IPS-20b (cell line): ENCODE data around the gene SEPTIN2.
"Not testable (repeated sequence)": the region's sequence is repeated elsewhere in the genome, so short reads cannot be mapped to it uniquely, and the experiment has no call there.

Experiments used
- H3K27ac ChIP-seq: one replicate; pipeline ENCODE4 v1.5.1; 2013; ENCODE audit warnings: low read length
- H3K27me3 ChIP-seq: 2 replicates; pipeline ENCODE4 v1.6.1; 2013; ENCODE audit warnings: mild to moderate bottlenecking, low read length, inconsistent platforms; ENCODE audit not compliant: insufficient read depth
- H3K36me3 ChIP-seq: 2 replicates; pipeline ENCODE4 v1.6.1; 2013; ENCODE audit warnings: low read depth, mild to moderate bottlenecking, inconsistent platforms, low read length, moderate library complexity; ENCODE audit not compliant: insufficient read depth
- H3K4me1 ChIP-seq: 2 replicates; pipeline ENCODE4 v1.6.1; 2013; ENCODE audit warnings: mild to moderate bottlenecking, control low read depth, inconsistent platforms, low read length, moderate library complexity; ENCODE audit not compliant: insufficient read depth
- H3K4me3 ChIP-seq: 2 replicates; pipeline ENCODE4 v1.5.1; 2013; ENCODE audit warnings: mild to moderate bottlenecking, low read length, inconsistent platforms
- H3K9ac ChIP-seq: 2 replicates; pipeline ENCODE4 v1.6.1; 2013; ENCODE audit warnings: low read depth, mild to moderate bottlenecking, inconsistent platforms, low read length, moderate library complexity
- H3K9me3 ChIP-seq: 2 replicates; pipeline ENCODE4 v1.6.1; 2013; ENCODE audit warnings: mild to moderate bottlenecking, low read depth, low read length, inconsistent platforms; ENCODE audit not compliant: insufficient read depth

The SEPTIN2 gene

GRCh38 chr2:241356871-241357260 lies 41.1 kb downstream of the SEPTIN2 start:
- Histone ChIP-seq H3K9me3 (no peaks in the 10 kb centered on the region), H3K4me1 (peaks cover 14% of the 10 kb centered on the region), H3K4me3 (peak overlapping the region; percentile 79), H3K27me3 (no peaks in the 10 kb centered on the region), H3K27ac (no peak overlapping the region), H3K9ac (peak overlapping the region; percentile 81), H3K36me3 (peaks cover 28% of the 10 kb centered on the region)

- no peak overlapping the region for H3K9ac ChIP-seq
- H3K4me3 ChIP-seq: no peak overlapping the region
- H3K9me3 ChIP-seq: no peaks in the 10 kb centered on the region
- no peak overlapping the region for H3K27ac ChIP-seq
- H3K4me1 ChIP-seq: peaks cover 14% of the 10 kb centered on the region
- no peaks in the 10 kb centered on the region for H3K27me3 ChIP-seq
- H3K36me3 ChIP-seq: peaks cover 21% of the 10 kb centered on the region
Measured at GRCh38 chr2:241357531-241357930, 41.8 kb downstream of the SEPTIN2 start.

DNA sequence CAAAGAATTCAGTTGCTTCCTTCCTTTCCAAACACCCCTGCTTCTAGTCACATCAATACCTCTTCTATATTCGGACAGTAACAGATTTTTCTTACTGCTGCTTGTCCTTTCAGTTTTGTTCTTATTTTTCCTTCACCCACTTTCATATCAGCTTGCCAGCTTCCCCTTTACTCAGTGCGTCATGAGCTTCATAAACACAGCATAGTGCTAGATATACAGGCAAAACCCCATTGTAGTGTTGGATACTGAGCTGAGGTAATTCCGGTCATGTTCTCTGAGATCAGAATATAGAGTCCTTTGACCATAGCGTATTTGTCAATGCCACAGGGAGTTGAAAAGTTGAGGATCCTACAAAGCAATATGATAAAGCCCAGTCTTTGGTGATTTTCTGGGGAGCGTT lies 42.7 kb downstream of the SEPTIN2 start:
- Histone ChIP-seq H3K27ac (no peak overlapping the region), H3K4me3 (no peak overlapping the region), H3K9ac (no peak overlapping the region)

GRCh38 chr2:241359481-241360045 lies 43.8 kb downstream of the SEPTIN2 start:
- peaks cover 1% of the 10 kb centered on the region; the same call in 1 of the 2 replicates for H3K36me3 ChIP-seq
- H3K4me1 ChIP-seq: peaks cover 12% of the 10 kb centered on the region
- H3K27ac ChIP-seq: no peak overlapping the region
- no peaks in the 10 kb centered on the region for H3K27me3 ChIP-seq
- no peak overlapping the region for H3K4me3 ChIP-seq
- H3K9ac ChIP-seq: no peak overlapping the region
- no peaks in the 10 kb centered on the region for H3K9me3 ChIP-seq

More for the DNA sequence above, 42.7 kb downstream of the SEPTIN2 start:
- Histone ChIP-seq H3K9me3 (no peaks in the 10 kb centered on the region), H3K36me3 (peaks cover 12% of the 10 kb centered on the region), H3K4me1 (peaks cover 14% of the 10 kb centered on the region), H3K27me3 (no peaks in the 10 kb centered on the region)

DNA sequence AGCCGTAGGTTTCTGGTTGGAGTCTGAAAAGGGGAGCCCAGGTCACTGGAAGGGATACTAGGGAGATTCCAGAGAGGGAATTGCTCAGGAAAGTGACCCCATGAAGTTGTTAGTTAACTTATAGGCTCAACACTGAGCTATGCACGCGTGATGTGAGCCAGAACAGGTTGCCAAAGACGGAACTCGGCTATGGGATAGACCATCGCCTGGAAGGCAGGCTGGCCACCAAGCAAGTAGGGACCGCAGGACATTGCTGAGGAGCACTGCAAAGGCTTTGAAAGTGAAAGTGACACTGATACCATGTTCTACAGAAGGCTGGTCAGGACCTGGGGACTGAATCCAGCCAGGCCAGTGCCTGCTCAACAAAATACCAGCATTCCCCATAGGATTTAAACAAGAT lies 47.7 kb downstream of the SEPTIN2 start:
- no peaks in the 10 kb centered on the region for H3K9me3 ChIP-seq
- no peaks in the 10 kb centered on the region for H3K27me3 ChIP-seq
- no peaks in the 10 kb centered on the region for H3K36me3 ChIP-seq
- H3K27ac ChIP-seq: no peak overlapping the region
- no peak overlapping the region for H3K4me3 ChIP-seq
- no peak overlapping the region for H3K9ac ChIP-seq
- peaks cover 21% of the 10 kb centered on the region; the same call in 1 of the 2 replicates for H3K4me1 ChIP-seq

DNA sequence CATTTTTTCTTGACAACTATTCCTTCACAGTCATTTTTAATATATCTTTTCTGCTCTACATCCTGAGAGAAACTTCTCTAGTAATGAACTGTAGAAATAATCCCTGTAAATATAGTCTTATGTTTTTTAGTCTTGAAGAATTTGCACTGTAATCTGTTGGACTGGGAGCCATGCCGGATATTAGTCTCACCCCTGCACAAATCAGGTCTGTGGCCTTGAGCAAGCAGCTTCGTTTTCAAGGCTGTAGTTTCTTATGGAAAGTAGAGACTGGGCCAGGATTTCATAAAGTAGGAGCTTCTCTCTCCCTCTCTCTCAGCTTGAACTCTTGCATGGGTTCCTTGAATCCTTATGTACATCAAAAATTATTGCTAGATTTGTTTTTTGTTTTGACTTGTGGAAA lies 49.1 kb downstream of the SEPTIN2 start:
- Histone ChIP-seq H3K9me3 (no peaks in the 10 kb centered on the region), H3K9ac (no peak overlapping the region), H3K27me3 (no peaks in the 10 kb centered on the region), H3K27ac (no peak overlapping the region), H3K4me3 (no peak overlapping the region), H3K36me3 (no peaks in the 10 kb centered on the region), H3K4me1 (peaks cover 21% of the 10 kb centered on the region; the same call in 1 of the 2 replicates)

DNA sequence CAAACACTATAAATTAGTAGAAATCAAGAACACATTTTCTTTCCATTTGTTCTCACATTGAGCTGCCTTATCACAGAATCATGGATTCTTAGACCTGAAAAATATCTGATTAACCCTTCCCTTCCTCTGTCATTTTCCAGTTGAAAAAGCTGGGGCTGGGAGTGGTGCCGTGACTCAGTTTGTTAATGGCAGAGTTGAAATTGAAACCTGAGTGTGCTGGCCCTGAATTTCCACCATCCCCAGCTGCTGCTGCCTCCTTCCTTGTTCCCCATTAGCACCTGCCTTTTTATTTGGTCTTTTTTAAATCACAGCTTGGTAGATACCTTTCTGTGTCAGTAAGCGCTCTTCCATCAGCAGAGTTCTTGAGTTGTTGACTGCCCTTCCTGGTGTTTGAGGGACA lies 51.0 kb downstream of the SEPTIN2 start:
- H3K36me3 ChIP-seq: no peaks in the 10 kb centered on the region
- peaks cover 21% of the 10 kb centered on the region; the same call in 1 of the 2 replicates for H3K4me1 ChIP-seq
- H3K27ac ChIP-seq: no peak overlapping the region
- H3K27me3 ChIP-seq: no peaks in the 10 kb centered on the region
- H3K4me3 ChIP-seq: no peak overlapping the region
- no peaks in the 10 kb centered on the region for H3K9me3 ChIP-seq
- no peak overlapping the region for H3K9ac ChIP-seq

DNA sequence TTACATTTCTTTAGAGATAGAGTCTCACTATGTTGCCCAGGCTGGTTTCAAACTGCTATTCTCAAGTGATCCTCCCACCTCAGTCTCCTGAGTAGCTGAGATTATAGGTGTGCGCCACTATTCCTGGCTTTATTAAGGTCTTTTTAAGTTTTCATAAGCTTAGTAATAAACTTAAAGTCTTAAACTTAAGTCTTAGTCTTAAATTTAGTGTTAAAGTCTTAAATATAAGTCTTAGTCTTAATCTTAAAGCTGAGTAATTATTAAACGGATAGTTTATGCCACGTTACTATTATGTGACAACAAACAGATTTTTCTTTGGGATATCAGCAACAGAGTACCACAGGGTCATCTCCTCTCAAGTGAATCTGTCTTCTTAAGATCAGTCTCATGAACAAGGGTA lies 52.9 kb downstream of the SEPTIN2 start:
- H3K9me3 ChIP-seq: no peaks in the 10 kb centered on the region
- H3K9ac ChIP-seq: no peak overlapping the region
- H3K27me3 ChIP-seq: no peaks in the 10 kb centered on the region
- H3K36me3 ChIP-seq: no peaks in the 10 kb centered on the region
- no peak overlapping the region for H3K4me3 ChIP-seq
- H3K4me1 ChIP-seq: peaks cover 21% of the 10 kb centered on the region; the same call in 1 of the 2 replicates
- H3K27ac ChIP-seq: no peak overlapping the region

DNA sequence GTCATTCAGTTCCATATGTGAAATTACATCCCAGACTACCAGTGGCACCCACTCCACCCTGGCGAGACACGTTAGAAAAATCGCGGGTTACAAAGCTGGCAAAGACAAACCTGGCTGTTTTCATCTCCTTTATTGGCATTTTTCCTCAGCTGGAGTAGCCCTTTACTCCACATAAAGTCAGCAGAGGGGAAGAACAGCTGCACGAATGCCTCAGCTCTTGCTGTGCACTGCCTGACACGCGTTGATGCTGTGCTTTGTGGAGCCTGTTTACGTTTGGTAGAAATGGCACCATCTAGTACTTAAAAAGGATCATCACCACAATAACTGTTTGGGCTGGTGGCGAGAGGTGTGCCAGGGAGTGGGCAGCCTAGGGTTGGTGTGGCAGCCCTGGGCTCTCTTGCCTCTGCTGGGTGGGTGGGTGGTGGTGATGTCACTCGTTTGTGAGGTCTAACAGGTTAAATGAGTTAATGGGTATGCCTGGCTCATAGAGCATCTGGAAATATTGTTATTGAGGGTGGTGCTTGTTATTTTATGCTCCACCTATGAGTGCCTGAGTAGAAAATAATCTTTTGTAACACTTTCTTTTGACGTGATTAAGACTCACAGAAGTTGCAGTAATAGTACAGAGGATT lies 56.8 kb downstream of the SEPTIN2 start:
- Histone ChIP-seq H3K27ac (no peak overlapping the region), H3K27me3 (no peaks in the 10 kb centered on the region), H3K9me3 (no peaks in the 10 kb centered on the region), H3K36me3 (0 out of 2 replicates have a peak, but pooled peaks cover 9% of the 10 kb centered on the region), H3K4me3 (no peak overlapping the region), H3K4me1 (peaks cover 8% of the 10 kb centered on the region; the same call in 1 of the 2 replicates), H3K9ac (no peak overlapping the region)

- Histone ChIP-seq H3K27me3 (no peaks in the 10 kb centered on the region), H3K9ac (no peak overlapping the region), H3K27ac (no peak overlapping the region), H3K4me1 (no peaks in the 10 kb centered on the region), H3K36me3 (0 out of 2 replicates have a peak, but pooled peaks cover 9% of the 10 kb centered on the region), H3K4me3 (no peak overlapping the region), H3K9me3 (no peaks in the 10 kb centered on the region)
Measured at GRCh38 chr2:241373446-241373845, 57.7 kb downstream of the SEPTIN2 start.

DNA sequence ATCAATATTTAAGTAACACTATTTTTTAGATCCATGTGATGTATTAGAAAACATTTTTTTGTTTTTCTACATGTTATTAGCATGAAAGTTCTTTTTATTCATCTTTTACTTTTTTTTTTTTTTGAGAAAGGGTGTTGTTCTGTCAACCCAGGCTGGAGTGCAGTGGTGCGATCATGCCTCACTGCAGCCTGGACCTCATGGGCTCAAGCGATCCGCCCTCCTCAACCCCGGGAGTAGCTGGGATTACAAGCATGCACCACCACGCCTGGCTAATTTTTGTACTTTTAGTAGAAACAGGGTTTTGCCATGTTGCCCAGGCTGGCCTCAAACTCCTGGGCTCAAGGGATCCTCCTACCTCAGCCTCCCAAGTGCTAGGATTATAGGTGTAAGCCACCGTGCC lies 58.2 kb downstream of the SEPTIN2 start:
- H3K4me3 ChIP-seq, H3K9me3 ChIP-seq, H3K9ac ChIP-seq, H3K27me3 ChIP-seq, H3K4me1 ChIP-seq, H3K27ac ChIP-seq, H3K36me3 ChIP-seq: not testable (repeated sequence)

DNA sequence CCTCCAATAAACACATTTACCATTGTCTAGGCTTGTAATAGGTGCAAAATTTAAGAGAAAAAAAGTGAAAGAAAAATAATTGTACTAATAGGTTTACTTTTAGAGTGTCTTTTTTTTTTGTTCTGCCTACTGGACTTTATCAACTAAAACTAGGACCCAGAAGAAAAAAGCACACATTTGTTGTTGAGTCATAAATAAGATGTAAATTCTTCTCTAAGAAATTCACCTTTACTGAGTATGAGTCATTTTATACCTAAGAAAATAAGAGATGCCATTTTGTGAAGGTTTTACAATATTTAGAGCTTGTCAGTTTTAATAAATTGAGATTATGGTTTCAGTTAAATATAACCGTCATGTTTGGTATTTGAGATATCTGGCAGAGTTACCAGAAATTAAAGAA lies 59.6 kb downstream of the SEPTIN2 start:
- Histone ChIP-seq H3K9me3 (no peaks in the 10 kb centered on the region), H3K4me1 (no peaks in the 10 kb centered on the region), H3K27ac (no peak overlapping the region), H3K9ac (no peak overlapping the region), H3K36me3 (0 out of 2 replicates have a peak, but pooled peaks cover 9% of the 10 kb centered on the region), H3K27me3 (no peaks in the 10 kb centered on the region), H3K4me3 (no peak overlapping the region)
